ENCODE measurements around the gene CABYR.

The CABYR gene

GRCh38 chr18:24138789-24139616 lies at the start of gene CABYR:
Gene CABYR (plus strand): TSS chr18:24139062. CDS start chr18:24143115, 4,053 bp downstream.
- peak; percentile 92 for DNase-seq

GRCh38 chr18:24089076-24089475 lies 49.8 kb upstream of the CABYR start:
- no peak for DNase-seq

GRCh38 chr18:24089515-24090337 lies 49.1 kb upstream of the CABYR start:
- DNase-seq, result no peak

GRCh38 chr18:24090876-24091275 lies 48.0 kb upstream of the CABYR start:
- DNase-seq, result no peak

GRCh38 chr18:24094561-24094960 lies 44.3 kb upstream of the CABYR start:
- no peak for DNase-seq

GRCh38 chr18:24095976-24096375 lies 42.9 kb upstream of the CABYR start:
- DNase-seq, result no peak

GRCh38 chr18:24103320-24104021 lies 35.4 kb upstream of the CABYR start:
- no peak for DNase-seq

GRCh38 chr18:24104486-24104885 lies 34.4 kb upstream of the CABYR start:
- DNase-seq, result no peak

- no peak for DNase-seq
Observed at GRCh38 chr18:24108641-24109040, 30.2 kb upstream of the CABYR start.

- DNase-seq, result no peak
Observed at GRCh38 chr18:24111936-24112335, 26.9 kb upstream of the CABYR start.

- no peak for DNase-seq
Observed at GRCh38 chr18:24112464-24112863, 26.4 kb upstream of the CABYR start.

- DNase-seq, result no peak
Observed at GRCh38 chr18:24112874-24113615, 25.8 kb upstream of the CABYR start.

GRCh38 chr18:24114924-24115549 lies 23.8 kb upstream of the CABYR start:
- DNase-seq, result no peak

- no peak for DNase-seq
Observed at GRCh38 chr18:24115628-24116027, 23.2 kb upstream of the CABYR start.

GRCh38 chr18:24118750-24119577 lies 19.9 kb upstream of the CABYR start:
- peak; percentile 66 for DNase-seq

- DNase-seq, result no peak
Observed at GRCh38 chr18:24120676-24121075, 18.2 kb upstream of the CABYR start.

GRCh38 chr18:24121625-24122024 lies 17.2 kb upstream of the CABYR start:
- DNase-seq, result no peak

- DNase-seq, result no peak
Observed at GRCh38 chr18:24126155-24126961, 12.5 kb upstream of the CABYR start.

GRCh38 chr18:24127735-24128134 lies 11.1 kb upstream of the CABYR start:
- no peak for DNase-seq

GRCh38 chr18:24128700-24129099 lies 10.2 kb upstream of the CABYR start:
- no peak for DNase-seq
